ENCODE results near the gene CACNB1.

DNA sequence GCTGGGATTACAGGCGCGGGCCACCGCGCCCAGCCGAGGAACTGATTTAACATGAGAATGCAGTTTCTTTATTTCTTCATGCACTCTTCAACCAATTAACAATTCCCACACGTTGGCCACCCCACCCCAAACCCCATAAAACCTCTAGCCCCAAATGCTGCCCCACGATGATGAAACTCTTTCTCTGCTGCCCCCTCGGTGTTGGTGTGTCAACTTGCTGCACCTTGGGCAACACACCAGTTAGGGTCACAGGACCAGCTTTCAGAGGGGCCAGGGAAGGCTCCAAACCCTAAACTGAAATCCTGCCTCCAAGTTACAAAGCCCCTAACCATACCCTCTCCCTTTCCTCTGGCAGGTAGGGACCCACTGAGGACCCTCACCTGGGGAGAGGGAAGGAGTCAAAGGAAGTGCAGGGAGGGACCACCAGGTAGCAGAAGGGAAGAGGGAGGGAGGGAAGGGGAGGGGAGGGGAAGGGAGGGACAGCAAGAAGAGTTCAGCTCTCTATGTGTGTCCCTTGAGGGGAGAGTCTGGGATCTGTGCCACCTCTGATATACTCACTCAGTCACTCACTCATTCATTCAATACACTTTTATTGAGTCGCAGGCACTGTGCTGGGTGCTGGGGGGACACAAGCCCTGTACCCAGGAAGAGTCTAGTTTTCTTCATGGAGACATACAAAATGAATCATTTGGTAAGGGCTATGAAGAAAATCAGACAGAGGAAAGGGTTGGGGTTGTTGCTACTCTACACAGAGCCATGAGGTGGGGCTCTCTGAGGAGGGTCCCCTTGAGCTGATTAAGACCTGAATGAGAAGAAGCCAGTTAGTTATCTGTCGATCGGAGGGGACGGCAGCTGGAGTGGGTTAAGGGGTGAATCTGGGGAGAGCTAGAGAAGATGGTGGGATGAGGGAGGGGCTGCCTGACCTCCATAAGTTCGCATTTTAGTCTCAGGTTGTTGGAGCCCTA, 50.0 kb downstream of the CACNB1 start:
- TF ChIP-seq CTCF (IDR thresholded peaks at IDR 0.05; ENCODE audit: low read depth, low read length) (no peak), MYC (IDR thresholded peaks at IDR 0.05; ENCODE audit: low read depth, low read length) (no peak), POLR2A (IDR thresholded peaks at IDR 0.05; ENCODE audit: extremely low read depth, insufficient read length) (no peak), MAX (IDR thresholded peaks at IDR 0.05; ENCODE audit: low read depth, low read length) (no peak)

Measured in NB4 (cell line).